B cell (primary cell): Measurements from ENCODE around the gene KRTAP10-7. TPM values are rescaled to one million over a fixed set of nuclear protein-coding genes. Genes with fewer than 3 reads are reported as not detected.
"Not testable (repeated sequence)": the region's sequence is repeated elsewhere in the genome, so short reads cannot be mapped to it uniquely, and the experiment has no call there.

Source experiments
- ATAC-seq: fragments of 200-7000 bp; cut with Tn5 transposase; one replicate; pipeline ENCODE4 v1.10.0; 2021; ENCODE audit warnings: low read depth, mild to moderate bottlenecking, moderate number of reproducible peaks, moderate library complexity
- CTCF ChIA-PET: fragments of 350-600 bp; sonication (Branson Sonifier 250); formaldehyde crosslinking; loops from one replicate; lab custom pipeline; 2021; ENCODE audit warnings: antibody characterized with exemption, inconsistent platforms; lab: Charles Lee
- POLR2A ChIA-PET: fragments of 350-600 bp; sonication (Branson Sonifier 250); formaldehyde crosslinking; loops from one replicate; lab custom pipeline; 2021; ENCODE audit warnings: antibody characterized with exemption; lab: Charles Lee
- DNase-seq: peaks from one replicate; pipeline ENCODE4 v3.0.0; 2013
- H2AFZ ChIP-seq: 2 replicates; pipeline ENCODE4 v1.6.1; 2012; ENCODE audit warnings: mild to moderate bottlenecking, low read depth, low read length; ENCODE audit not compliant: insufficient read depth, poor library complexity, severe bottlenecking
- H3K27ac ChIP-seq, 2 donors: 1 replicate in 1 of 2; 2 replicates in 1 of 2; pipeline ENCODE4 v1.5.1; 2012 to 2013; ENCODE audit warnings: low read length in 2 of 2, mild to moderate bottlenecking in 2 of 2, moderate library complexity in 1 of 2
- H3K27me3 ChIP-seq, 4 experiments: fragments of 200-600 bp in 1 of 4; sonication (generic) in 1 of 4; replicated peaks in 1 of 4; 1 replicate in 2 of 4; 2 replicates in 2 of 4; pipeline versions ENCODE4 v1.6.1 to v1.7.0; 2013 to 2016; ENCODE audit warnings: low read length in 3 of 4, mild to moderate bottlenecking in 2 of 4, mixed read lengths in 1 of 4, moderate library complexity in 1 of 4; ENCODE audit not compliant: insufficient read depth in 4 of 4, control insufficient read depth in 3 of 4; ENCODE audit errors: control extremely low read depth in 1 of 4
- H3K36me3 ChIP-seq, 2 experiments: replicated peaks in 1 of 2; 1 replicate in 1 of 2; 2 replicates in 1 of 2; pipeline versions ENCODE4 v1.6.1 to v1.7.1; 2013; ENCODE audit warnings: low read length in 1 of 2; ENCODE audit not compliant: insufficient read depth in 2 of 2, control insufficient read depth in 1 of 2; ENCODE audit errors: control extremely low read depth in 1 of 2, extremely low read depth in 1 of 2
- H3K4me1 ChIP-seq, 2 donors: fragments of 200-600 bp in 1 of 2; sonication (generic) in 1 of 2; 1 replicate in 1 of 2; 2 replicates in 1 of 2; pipeline versions ENCODE4 v1.5.1 to v1.6.1; 2013 to 2017; ENCODE audit warnings: low read length in 2 of 2; ENCODE audit not compliant: control insufficient read depth in 2 of 2, insufficient read depth in 2 of 2
- H3K4me2 ChIP-seq: replicated peaks from 2 replicates; pipeline ENCODE3; 2012; ENCODE audit warnings: mild to moderate bottlenecking, low read depth, low read length; ENCODE audit not compliant: poor library complexity, severe bottlenecking
- H3K4me3 ChIP-seq, 5 experiments: fragments of 200-600 bp in 1 of 5; sonication (generic) in 1 of 5; 1 replicate in 3 of 5; 2 replicates in 2 of 5; pipeline versions ENCODE4 v1.5.1 to v1.7.0; 2011 to 2016; ENCODE audit warnings: low read length in 4 of 5, mild to moderate bottlenecking in 4 of 5, low read depth in 2 of 5, control low read depth in 1 of 5, moderate library complexity in 1 of 5; ENCODE audit not compliant: insufficient read depth in 1 of 5; ENCODE audit errors: control extremely low read depth in 1 of 5, extremely low read depth in 1 of 5
- H3K79me2 ChIP-seq: fragments of 200-600 bp; sonication (generic); one replicate; pipeline ENCODE4 v1.6.0; 2016; ENCODE audit warnings: low read length; ENCODE audit not compliant: control insufficient read depth, insufficient read depth
- H3K9ac ChIP-seq: fragments of 200-600 bp; sonication (generic); 2 replicates; pipeline ENCODE4 v1.6.1; 2017; ENCODE audit warnings: mild to moderate bottlenecking, low read length, moderate library complexity
- H3K9me3 ChIP-seq, 3 donors: one replicate each; pipeline versions ENCODE4 v1.6.1 to v1.7.1; 2013; ENCODE audit warnings: low read length in 2 of 3; ENCODE audit not compliant: control insufficient read depth in 2 of 3, insufficient read depth in 1 of 3; ENCODE audit errors: control extremely low read depth in 1 of 3
- H4K20me1 ChIP-seq: 2 replicates; pipeline ENCODE4 v1.6.0; 2012; ENCODE audit warnings: mild to moderate bottlenecking, low read length; ENCODE audit not compliant: insufficient read depth, control insufficient read depth, poor library complexity, severe bottlenecking
- H3K27ac Mint-ChIP-seq: one replicate; pipeline ENCODE4 v1.8.0; 2021; ENCODE audit warnings: mixed read lengths
- H3K27me3 Mint-ChIP-seq: one replicate; pipeline ENCODE4 v1.8.0; 2021; ENCODE audit warnings: mixed read lengths
- H3K4me1 Mint-ChIP-seq: one replicate; pipeline ENCODE4 v1.8.0; 2021; ENCODE audit warnings: mixed read lengths
- H3K4me3 Mint-ChIP-seq: one replicate; pipeline ENCODE4 v1.8.0; 2021; ENCODE audit warnings: mixed read lengths
- H3K9me3 Mint-ChIP-seq: one replicate; pipeline ENCODE4 v1.8.0; 2022; ENCODE audit warnings: mixed read lengths; ENCODE audit not compliant: insufficient read depth
- EZH2 ChIP-seq: IDR thresholded peaks from 2 replicates; pipeline ENCODE4 v1.6.1; 2012; ENCODE audit warnings: borderline replicate concordance, low read depth, mild to moderate bottlenecking, moderate library complexity, low read length; ENCODE audit not compliant: insufficient read depth, poor library complexity, severe bottlenecking
- WGBS: methylation state at CpG from one replicate; pipeline ENCODE4 v1.1.5; 2013; ENCODE audit warnings: missing lambda C conversion rate; ENCODE audit not compliant: insufficient coverage; 5-methylcytosine and 5-hydroxymethylcytosine counted together
- intact Hi-C: fragments of 100-400 bp; cut with micrococcal nuclease; formaldehyde crosslinking; loops from one replicate; pipeline ENCODE4 v1.10.0; 2022
- polyA plus RNA-seq: library from polyadenylated mRNA; depleted of rRNA; stranded (reverse); fragments of >200 nt; gene quantifications from 2 replicates; pipeline ENCODE4 v1.2.3, GENCODE V29; 2012
- total RNA-seq, 2 donors: library from RNA; stranded (reverse); fragments of 120-200 nt in 1 of 2; gene quantifications; 1 replicate in 1 of 2; 2 replicates in 1 of 2; pipeline versions ENCODE4 v1.2.3 to v1.2.4, GENCODE V29; 2013 to 2022
- TF ChIP-seq, protein P1 (sequence below): fragments of 200-600 bp; IDR thresholded peaks from one replicate; pipeline ENCODE4 v1.8.0; 2022; ENCODE audit warnings: antibody characterized with exemption, mild to moderate bottlenecking

The KRTAP10-7 gene
- total and polyA plus RNA-seq, 2 donors (not counting 1 experiment from before 2014, with no cell fraction given): not detected

DNA sequence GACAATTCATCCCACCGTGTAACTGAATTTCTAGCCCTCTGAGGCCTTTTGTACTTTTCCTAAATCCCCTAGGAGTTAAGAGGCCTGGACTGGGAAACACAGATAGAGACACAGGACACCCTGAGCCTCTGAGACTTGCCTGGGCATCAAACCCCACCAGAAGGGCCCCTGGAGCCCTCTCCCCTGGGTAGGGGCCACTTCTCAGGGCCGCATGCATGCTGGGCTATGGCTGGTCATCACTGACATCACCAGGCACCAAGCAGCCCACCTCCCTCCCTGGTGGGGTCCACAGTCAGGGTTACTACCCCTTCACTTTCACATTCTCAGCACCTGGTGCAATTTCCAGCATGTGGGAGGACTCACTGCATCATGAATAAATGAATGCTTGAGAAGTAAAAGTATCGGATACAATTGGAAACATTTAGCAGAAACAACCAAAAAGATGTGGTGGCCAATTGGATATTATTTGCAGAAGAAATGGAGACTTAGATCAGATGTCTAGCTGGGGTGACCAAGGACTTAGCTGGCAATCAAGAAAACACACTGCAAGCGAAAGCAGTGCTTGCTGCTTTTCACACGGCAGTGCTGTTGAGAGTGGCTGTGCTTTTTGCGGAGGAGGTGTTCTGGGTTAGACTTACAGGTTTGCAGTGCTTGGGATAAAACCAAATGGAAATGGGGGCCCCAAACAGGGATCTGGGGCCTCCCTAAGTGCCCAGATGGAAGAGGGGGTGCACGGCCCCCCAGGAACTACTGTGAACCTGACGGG is 950 bp upstream of the KRTAP10-7 start:
- Histone ChIP-seq H3K4me3 (no peak overlapping the region), H2AFZ (no peak overlapping the region), H3K9me3 (peaks cover 0 to 19% (median 3%) of the 10 kb centered on the region in 3 donors), H3K4me2 (no peak overlapping the region), H3K9ac (no peak overlapping the region), H3K27ac (no peak overlapping the region), H3K4me1 (no peaks in the 10 kb centered on the region), H3K36me3 (no peaks in the 10 kb centered on the region), H3K27me3 (peaks cover 0 to 13% (median 0%) of the 10 kb centered on the region in 4 experiments), H4K20me1 (no peaks in the 10 kb centered on the region), H3K79me2 (no peaks in the 10 kb centered on the region)
- Mint-ChIP-seq H3K9me3 (peaks cover 4% of the 10 kb centered on the region), H3K27me3 (peaks cover 27% of the 10 kb centered on the region), H3K4me1 (no peaks in the 10 kb centered on the region), H3K4me3 (no peak overlapping the region), H3K27ac (no peak overlapping the region)
- ChIA-PET CTCF (no interaction called here), POLR2A (no interaction called here)
- intact Hi-C loops: no loop called here
- TF ChIP-seq, protein P1, sequence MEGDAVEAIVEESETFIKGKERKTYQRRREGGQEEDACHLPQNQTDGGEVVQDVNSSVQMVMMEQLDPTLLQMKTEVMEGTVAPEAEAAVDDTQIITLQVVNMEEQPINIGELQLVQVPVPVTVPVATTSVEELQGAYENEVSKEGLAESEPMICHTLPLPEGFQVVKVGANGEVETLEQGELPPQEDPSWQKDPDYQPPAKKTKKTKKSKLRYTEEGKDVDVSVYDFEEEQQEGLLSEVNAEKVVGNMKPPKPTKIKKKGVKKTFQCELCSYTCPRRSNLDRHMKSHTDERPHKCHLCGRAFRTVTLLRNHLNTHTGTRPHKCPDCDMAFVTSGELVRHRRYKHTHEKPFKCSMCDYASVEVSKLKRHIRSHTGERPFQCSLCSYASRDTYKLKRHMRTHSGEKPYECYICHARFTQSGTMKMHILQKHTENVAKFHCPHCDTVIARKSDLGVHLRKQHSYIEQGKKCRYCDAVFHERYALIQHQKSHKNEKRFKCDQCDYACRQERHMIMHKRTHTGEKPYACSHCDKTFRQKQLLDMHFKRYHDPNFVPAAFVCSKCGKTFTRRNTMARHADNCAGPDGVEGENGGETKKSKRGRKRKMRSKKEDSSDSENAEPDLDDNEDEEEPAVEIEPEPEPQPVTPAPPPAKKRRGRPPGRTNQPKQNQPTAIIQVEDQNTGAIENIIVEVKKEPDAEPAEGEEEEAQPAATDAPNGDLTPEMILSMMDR: no peak
- TF ChIP-seq EZH2: no peak
- no peak for DNase-seq
- no peak for ATAC-seq
- WGBS: 85% methylated on average over 8 of the region's 8 CpGs

DNA sequence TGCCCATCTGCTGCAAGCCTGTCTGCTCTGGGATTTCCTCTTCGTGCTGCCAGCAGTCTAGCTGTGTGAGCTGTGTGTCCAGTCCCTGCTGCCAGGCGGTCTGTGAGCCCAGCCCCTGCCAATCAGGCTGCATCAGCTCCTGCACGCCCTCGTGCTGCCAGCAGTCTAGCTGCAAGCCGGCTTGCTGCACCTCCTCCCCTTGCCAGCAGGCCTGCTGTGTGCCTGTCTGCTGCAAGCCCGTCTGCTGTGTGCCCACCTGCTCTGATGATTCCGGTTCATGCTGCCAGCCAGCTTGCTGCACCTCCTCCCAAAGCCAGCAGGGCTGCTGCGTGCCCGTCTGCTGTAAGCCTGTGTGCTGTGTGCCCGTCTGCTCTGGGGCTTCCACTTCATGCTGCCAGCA is 694 bp downstream of the KRTAP10-7 start:
- H3K9me3 Mint-ChIP-seq, H4K20me1 ChIP-seq, CTCF ChIA-PET, H3K36me3 ChIP-seq, H3K27ac ChIP-seq, POLR2A ChIA-PET, H3K4me3 ChIP-seq, ATAC-seq, H3K4me2 ChIP-seq, H2AFZ ChIP-seq, H3K9ac ChIP-seq, H3K79me2 ChIP-seq, H3K4me1 Mint-ChIP-seq, DNase-seq, H3K4me3 Mint-ChIP-seq, H3K27ac Mint-ChIP-seq, intact Hi-C loops, H3K4me1 ChIP-seq: not testable (repeated sequence)
- peaks cover 40% of the 10 kb centered on the region for H3K27me3 Mint-ChIP-seq
- WGBS: 84% methylated on average over 10 of the region's 10 CpGs
- Histone ChIP-seq H3K27me3 (peaks cover 0 to 13% (median 3%) of the 10 kb centered on the region in 4 experiments), H3K9me3 (peaks cover 0 to 19% (median 3%) of the 10 kb centered on the region in 3 donors)
